Fibroblast of the aortic adventitia (primary cell): ENCODE measurements around the gene CCDC78. TPM values are rescaled to one million over a fixed set of nuclear protein-coding genes. Genes with fewer than 3 reads are reported as not detected.
"Not testable (repeated sequence)": the region's sequence is repeated elsewhere in the genome, so short reads cannot be mapped to it uniquely, and the experiment has no call there.

Experiments used
- DNase-seq: peaks from one replicate; pipeline ENCODE4 v3.0.0-alpha.2; 2010; ENCODE audit warnings: low read depth
- H3K4me3 ChIP-seq: 2 replicates; pipeline ENCODE4 v1.5.1; 2011; ENCODE audit warnings: low read depth, mild to moderate bottlenecking, control low read depth, low read length, moderate library complexity
- total RNA-seq: library from RNA; depleted of rRNA; stranded (reverse); fragments of >200 nt; gene quantifications from 2 replicates; pipeline ENCODE4 v1.2.3, GENCODE V29; 2012; ENCODE audit warnings: low replicate concordance
- TF ChIP-seq, protein P1 (sequence below): IDR thresholded peaks from 2 replicates; pipeline ENCODE4 v1.5.1; 2011; ENCODE audit warnings: mild to moderate bottlenecking, low read length, control low read depth, inconsistent platforms; ENCODE audit not compliant: insufficient read depth

CCDC78 gene
- total RNA-seq, 1 donor, result 1.8 TPM

DNA sequence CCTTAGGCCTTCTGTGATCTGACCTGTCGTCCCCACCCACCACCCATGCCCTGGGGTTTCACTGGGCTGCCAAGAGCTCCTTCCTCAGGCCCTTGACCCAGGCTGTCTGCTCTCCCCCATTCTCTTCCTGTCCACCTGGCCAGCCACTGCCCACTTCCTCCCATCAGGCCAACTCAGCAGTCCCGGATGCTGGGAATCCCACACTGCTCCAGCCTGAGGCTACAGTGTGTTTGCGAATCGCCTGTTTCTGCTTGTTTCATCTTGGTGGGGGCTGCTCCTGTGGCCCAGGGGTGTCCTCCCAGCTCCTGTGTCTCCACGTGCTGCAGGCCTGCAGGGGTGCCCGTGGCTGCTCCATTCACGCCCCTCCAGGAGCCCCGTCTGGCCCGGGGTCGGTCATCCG, 12.2 kb downstream of the CCDC78 start:
- H3K4me3 ChIP-seq, result no peak overlapping the region
- TF ChIP-seq, protein P1, sequence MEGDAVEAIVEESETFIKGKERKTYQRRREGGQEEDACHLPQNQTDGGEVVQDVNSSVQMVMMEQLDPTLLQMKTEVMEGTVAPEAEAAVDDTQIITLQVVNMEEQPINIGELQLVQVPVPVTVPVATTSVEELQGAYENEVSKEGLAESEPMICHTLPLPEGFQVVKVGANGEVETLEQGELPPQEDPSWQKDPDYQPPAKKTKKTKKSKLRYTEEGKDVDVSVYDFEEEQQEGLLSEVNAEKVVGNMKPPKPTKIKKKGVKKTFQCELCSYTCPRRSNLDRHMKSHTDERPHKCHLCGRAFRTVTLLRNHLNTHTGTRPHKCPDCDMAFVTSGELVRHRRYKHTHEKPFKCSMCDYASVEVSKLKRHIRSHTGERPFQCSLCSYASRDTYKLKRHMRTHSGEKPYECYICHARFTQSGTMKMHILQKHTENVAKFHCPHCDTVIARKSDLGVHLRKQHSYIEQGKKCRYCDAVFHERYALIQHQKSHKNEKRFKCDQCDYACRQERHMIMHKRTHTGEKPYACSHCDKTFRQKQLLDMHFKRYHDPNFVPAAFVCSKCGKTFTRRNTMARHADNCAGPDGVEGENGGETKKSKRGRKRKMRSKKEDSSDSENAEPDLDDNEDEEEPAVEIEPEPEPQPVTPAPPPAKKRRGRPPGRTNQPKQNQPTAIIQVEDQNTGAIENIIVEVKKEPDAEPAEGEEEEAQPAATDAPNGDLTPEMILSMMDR, result no peak
- no peak for DNase-seq

DNA sequence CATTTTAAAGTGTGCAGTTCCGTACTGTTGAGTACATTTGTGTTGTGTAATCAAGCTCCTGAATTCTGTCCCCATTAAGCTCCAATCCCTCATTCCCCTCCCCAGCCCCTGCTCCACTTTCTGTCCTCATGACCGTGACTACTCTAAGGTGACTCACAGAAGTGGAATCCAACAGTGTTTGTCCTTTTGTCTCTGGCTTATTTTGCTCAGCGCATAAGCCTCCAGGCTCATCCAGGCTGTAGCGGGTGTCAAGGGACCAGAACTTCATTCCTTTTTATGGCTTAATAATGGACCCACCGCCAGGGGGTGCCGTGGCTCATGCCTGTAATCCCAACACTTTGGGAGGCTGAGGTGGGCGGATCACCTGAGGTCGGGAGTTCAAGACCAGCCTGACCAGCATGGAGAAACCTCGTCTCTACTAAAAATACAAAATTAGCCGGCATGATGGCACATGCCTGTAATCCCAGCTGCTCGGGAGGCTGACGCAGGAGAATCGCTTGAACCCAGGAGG, 13.4 kb downstream of the CCDC78 start:
- H3K4me3 ChIP-seq, result not testable (repeated sequence)
- peak; percentile 88 for DNase-seq
- TF ChIP-seq, protein P1, result peak; percentile 47

DNA sequence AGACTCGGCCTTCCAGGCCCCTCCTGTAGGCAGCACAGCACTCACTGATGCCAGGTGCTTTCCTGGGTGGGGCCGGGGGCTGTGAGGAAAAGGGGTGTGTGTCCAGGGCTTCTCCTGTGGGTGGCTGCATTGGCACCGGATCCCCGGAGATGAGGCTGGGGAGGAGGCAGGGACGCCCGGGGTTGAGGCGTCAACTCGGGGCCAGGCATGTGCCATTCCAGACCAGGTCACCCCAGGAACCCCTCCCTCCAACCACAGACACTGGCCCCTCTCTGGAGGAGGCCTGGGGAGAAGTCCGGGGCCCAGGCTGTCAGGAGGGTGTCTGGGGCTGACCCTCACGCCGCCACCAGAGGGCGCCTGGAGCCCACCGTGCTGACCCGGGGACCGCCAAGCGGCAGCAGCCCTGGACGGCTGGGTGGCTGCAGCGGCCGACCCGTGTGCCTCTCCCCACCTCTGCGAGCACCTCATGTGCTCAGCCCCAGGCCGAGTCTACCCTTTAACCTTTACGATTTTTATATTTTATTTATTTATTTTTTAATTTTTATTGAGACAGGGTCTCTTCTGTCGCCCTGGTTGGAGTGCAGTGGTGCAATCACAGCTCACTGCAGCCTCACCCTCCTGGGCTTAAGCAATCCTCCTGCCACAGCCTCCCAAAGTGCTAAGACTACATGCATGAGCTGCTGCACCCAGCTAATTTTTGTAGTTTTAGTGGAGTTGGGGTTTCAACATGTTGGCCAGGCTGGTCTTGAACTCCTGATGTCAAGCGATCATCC, 14.5 kb downstream of the CCDC78 start:
- DNase-seq, result peak; percentile 61
- H3K4me3 ChIP-seq, result no peak overlapping the region
- TF ChIP-seq, protein P1, result peak; percentile 85

DNA sequence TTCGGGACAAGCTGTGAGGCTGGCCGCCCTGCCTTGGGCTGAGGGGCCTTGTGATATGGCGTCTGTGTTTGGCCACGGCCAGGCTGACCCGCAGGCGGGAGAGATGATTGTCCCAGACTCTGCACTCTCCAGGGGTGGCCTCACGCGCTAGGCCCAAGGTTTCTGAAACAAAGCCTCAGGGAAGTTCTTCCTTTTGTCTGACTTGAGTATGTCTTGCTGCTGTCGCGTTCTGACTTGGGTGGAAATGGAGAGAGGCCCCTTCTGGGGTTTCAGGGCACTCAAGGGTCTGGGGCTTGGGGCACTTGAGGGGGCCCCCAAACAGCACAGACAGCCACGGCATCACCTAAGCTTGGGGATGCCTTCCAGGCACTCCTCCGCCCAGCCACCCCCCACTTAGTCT, 15.2 kb downstream of the CCDC78 start:
- TF ChIP-seq, protein P1, result no peak
- no peak overlapping the region for H3K4me3 ChIP-seq
- no peak for DNase-seq

DNA sequence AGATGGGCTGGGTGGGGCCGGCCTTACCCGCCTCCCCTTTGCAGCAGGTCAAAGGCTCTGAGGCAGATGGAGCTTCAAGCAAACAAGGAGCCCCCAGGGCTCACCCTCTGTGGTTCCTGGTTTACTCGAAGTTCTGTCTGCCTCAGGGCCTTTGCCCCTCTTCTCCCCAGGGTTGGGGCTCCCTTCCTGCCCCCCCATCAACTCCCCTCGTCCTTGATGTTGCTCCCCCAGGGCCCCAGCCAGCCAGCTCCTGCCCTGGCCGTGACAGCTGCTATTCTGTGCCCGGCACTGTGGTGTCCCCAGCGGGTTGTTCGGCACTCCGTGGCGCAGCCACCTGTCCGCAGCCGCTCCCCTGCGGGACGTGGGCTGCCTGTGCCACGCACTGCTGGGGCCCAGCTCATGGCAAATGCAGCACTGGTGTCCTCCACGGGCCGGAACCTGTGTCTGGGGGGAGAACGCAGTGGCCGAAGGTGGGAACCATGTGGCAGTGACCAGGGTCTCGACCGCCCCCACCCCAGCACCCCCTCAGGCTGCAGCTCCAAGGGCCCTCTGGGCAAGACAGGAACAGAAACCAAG, 15.7 kb downstream of the CCDC78 start:
- TF ChIP-seq, protein P1, result no peak
- no peak overlapping the region for H3K4me3 ChIP-seq

DNA sequence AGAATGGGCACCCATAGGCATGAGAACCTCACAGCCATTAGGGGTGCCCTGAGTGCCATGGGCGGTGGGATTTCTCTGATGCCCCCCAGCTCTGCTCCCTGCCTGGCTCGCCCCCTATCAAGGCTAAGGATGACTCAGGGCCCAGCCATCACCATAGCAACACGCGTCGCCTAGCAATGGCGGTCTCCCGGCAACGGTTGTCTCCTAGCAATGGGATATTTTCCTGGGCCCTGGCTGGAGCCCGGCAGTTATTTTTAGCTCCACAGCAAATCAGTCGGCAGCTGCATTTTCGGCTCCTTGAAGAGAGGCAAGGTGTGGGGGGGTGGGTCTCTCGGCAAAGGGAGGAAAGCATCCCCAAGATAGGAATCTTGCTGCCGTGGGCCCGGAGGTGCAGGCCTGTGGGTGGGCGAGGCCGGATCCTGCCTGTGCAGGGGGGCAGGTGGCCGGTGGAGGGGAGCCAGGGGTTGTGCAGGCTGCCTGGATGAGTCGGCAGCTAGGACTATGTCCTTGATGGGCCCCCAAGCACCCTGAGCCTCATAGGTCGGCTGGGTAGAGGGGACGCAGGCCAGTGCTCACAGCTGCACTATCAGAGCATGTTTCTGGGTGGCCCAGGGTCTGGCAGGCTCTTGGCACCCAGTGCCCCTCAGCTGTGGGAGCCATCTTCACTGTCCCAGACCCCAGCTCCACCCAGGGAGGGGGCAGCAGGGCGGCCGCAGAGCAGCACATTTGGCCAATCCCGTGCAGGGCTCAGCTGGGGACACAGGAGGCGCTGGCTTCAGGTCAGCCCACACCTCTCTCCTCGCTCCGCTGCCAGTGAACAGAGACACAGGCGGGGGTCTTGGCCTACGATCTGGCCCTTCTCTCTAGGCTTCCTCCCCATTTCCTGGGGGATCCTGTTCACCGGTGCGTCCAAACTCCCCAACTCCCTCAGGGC, 16.4 kb downstream of the CCDC78 start:
- no peak overlapping the region for H3K4me3 ChIP-seq
- TF ChIP-seq, protein P1, result peak; percentile 8
- DNase-seq, result peak; percentile 82

More for the DNA sequence above, 15.7 kb downstream of the CCDC78 start:
- DNase-seq, result no peak
